Testis (tissue), 3 donors: ENCODE data around the gene RPL11. TPM values are rescaled to one million over a fixed set of nuclear protein-coding genes. Genes with fewer than 3 reads are reported as not detected.
"Not testable (repeated sequence)": the region's sequence is repeated elsewhere in the genome, so short reads cannot be mapped to it uniquely, and the experiment has no call there.

Experiments used
- DNase-seq: peaks from one replicate; pipeline ENCODE4 v3.0.0-alpha.2; 2019
- H3K27ac ChIP-seq, 2 donors: fragments of 200-600 bp; sonication (generic); one replicate each; pipeline ENCODE4 v1.5.1; 2019
- H3K27me3 ChIP-seq: fragments of 200-600 bp; sonication (generic); one replicate; pipeline ENCODE4 v1.5.1; 2019
- H3K36me3 ChIP-seq: fragments of 200-600 bp; sonication (generic); one replicate; pipeline ENCODE4 v1.5.1; 2017; ENCODE audit warnings: low read depth; ENCODE audit errors: missing control alignments
- H3K4me1 ChIP-seq: fragments of 200-600 bp; sonication (generic); one replicate; pipeline ENCODE4 v1.5.1; 2019
- H3K4me3 ChIP-seq, 2 donors: fragments of 200-600 bp; sonication (generic); one replicate each; pipeline ENCODE4 v1.5.1; 2017 to 2019
- H3K9me3 ChIP-seq: fragments of 200-600 bp; sonication (generic); one replicate; pipeline ENCODE4 v1.5.1; 2017
- POLR2A ChIP-seq: fragments of 450-650 bp; IDR thresholded peaks from one replicate; pipeline ENCODE4 v1.6.1; 2017; ENCODE audit warnings: antibody characterized with exemption, mild to moderate bottlenecking, moderate library complexity
- WGBS, 2 donors: methylation state at CpG; one replicate each; pipeline ENCODE4 v1.1.5; 2018; 5-methylcytosine and 5-hydroxymethylcytosine counted together
- intact Hi-C: fragments of 100-400 bp; cut with DNase I; formaldehyde crosslinking; loops from one replicate; pipeline ENCODE4 v1.15.1; 2023; ENCODE audit warnings: low total_unique reads
- polyA plus RNA-seq: library from polyadenylated mRNA; stranded (reverse); fragments of 350-450 nt; fragmentation: Illumina TruSeq; extraction: RNeasy Lipid Tissue Mini Kit (QIAGEN cat#74804); gene quantifications from one replicate; pipeline ENCODE4 v1.2.3, GENCODE V29; 2014; ENCODE audit warnings: low read depth, low replicate concordance; ENCODE audit not compliant: insufficient read depth
- total RNA-seq, 2 donors: library from RNA; depleted of rRNA; stranded (reverse); fragments of >200 nt; gene quantifications; one replicate each; pipeline ENCODE4 v1.2.3, GENCODE V29; 2016
- TF ChIP-seq, protein P1 (sequence below), 3 experiments: fragments of 450-650 bp in 2 of 3; fragments of 200-600 bp in 1 of 3; sonication (generic) in 1 of 3; IDR thresholded peaks; one replicate each; pipeline ENCODE4 v1.5.1; 2016 to 2019; ENCODE audit warnings: antibody characterized with exemption in 3 of 3, mild to moderate bottlenecking in 2 of 3, moderate library complexity in 1 of 3

RPL11 gene
- total and polyA plus RNA-seq, 3 donors from 2014 or later, result 308 to 1,029 (median 532) TPM

DNA sequence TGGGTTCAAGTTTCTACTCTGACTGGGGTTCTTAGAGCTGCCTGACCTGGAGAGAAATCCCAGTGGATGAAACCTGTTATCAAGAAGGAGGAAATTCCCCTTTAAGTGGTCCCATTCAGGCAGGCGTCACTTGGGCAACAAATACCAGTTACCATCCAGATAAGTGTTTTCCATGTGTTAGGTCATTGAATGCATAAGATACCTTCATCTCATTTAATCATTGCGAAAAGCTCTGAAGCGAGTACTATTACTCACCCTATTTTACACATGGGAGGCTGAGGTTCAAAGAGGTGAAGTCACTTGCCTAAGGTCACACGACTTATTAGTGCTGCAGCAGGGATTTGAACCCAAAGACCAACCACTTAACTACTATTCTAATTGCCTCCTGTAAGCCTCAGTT lies 45.5 kb upstream of the RPL11 start:
- intact Hi-C loops, result no loop called here
- Histone ChIP-seq H3K9me3 (no peaks in the 10 kb centered on the region), H3K27ac (no peak overlapping the region)

DNA sequence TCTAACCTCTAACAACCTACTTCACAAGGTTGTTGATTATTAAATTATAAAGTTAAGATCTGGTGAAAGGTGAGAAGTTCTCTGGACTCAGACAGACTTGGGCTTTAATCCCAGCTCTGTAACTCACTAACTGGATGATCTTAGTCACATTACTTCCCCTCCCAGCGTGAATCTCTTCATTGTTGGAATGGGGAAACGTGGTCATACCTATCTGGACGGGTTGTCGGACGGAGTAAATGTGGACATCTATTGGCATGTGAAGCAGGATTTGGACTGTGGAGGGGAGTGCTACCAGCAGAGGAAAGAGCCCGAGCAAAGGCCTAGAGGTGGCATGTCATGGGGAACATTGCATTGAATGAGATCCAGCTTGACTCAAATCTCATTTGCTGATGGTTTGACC lies 45.1 kb upstream of the RPL11 start:
- Histone ChIP-seq H3K27ac (no peak overlapping the region), H3K4me3 (no peak overlapping the region), H3K36me3 (no peaks in the 10 kb centered on the region), H3K9me3 (no peaks in the 10 kb centered on the region), H3K4me1 (no peaks in the 10 kb centered on the region), H3K27me3 (no peaks in the 10 kb centered on the region)
- 88 to 92% methylated on average over 6 of the region's 6 CpGs for WGBS, 2 donors
- TF ChIP-seq, protein P1, sequence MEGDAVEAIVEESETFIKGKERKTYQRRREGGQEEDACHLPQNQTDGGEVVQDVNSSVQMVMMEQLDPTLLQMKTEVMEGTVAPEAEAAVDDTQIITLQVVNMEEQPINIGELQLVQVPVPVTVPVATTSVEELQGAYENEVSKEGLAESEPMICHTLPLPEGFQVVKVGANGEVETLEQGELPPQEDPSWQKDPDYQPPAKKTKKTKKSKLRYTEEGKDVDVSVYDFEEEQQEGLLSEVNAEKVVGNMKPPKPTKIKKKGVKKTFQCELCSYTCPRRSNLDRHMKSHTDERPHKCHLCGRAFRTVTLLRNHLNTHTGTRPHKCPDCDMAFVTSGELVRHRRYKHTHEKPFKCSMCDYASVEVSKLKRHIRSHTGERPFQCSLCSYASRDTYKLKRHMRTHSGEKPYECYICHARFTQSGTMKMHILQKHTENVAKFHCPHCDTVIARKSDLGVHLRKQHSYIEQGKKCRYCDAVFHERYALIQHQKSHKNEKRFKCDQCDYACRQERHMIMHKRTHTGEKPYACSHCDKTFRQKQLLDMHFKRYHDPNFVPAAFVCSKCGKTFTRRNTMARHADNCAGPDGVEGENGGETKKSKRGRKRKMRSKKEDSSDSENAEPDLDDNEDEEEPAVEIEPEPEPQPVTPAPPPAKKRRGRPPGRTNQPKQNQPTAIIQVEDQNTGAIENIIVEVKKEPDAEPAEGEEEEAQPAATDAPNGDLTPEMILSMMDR (IDR thresholded peaks at IDR 0.05), result no peak
- TF ChIP-seq POLR2A, result no peak
- DNase-seq, result no peak
- intact Hi-C loops, result no loop called here

More for the DNA sequence above, 45.5 kb upstream of the RPL11 start:
- H3K4me3 ChIP-seq, result no peak overlapping the region
- H3K27me3 ChIP-seq, result no peaks in the 10 kb centered on the region
- TF ChIP-seq, protein P1 (IDR thresholded peaks at IDR 0.05), result no peak
- no peak for TF ChIP-seq POLR2A
- no peak for DNase-seq
- WGBS, 2 donors, result 92 to 94% methylated on average over 4 of the region's 4 CpGs
- no peaks in the 10 kb centered on the region for H3K36me3 ChIP-seq
- no peaks in the 10 kb centered on the region for H3K4me1 ChIP-seq

DNA sequence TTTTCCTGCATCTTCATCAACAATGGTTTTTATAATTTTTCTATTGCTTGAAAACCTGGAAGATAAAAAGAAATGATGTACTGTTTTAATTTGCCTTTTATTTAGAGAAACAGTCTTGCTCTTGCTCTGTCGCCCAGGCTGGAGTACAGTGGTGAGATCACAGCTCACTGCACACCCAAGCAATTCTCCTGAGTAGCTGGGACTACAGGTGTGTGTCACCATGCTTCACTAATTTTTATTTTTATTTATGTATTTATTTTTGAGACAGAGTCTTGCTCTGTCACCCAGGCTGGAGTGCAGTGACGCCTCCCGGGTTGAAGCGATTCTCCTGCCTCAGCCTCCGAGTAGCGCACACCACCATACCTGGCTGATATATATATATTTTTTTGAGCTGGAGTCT lies 43.0 kb upstream of the RPL11 start:
- Histone ChIP-seq H3K27ac (no peak overlapping the region), H3K36me3 (no peaks in the 10 kb centered on the region), H3K27me3 (no peaks in the 10 kb centered on the region), H3K4me3 (no peak overlapping the region), H3K9me3 (no peaks in the 10 kb centered on the region), H3K4me1 (no peaks in the 10 kb centered on the region)
- DNase-seq, result no peak
- TF ChIP-seq, protein P1 (IDR thresholded peaks at IDR 0.05), result no peak
- no peak for TF ChIP-seq POLR2A
- intact Hi-C loops, result no loop called here
- 92 to 96% methylated on average over 6 of the region's 6 CpGs for WGBS, 2 donors

DNA sequence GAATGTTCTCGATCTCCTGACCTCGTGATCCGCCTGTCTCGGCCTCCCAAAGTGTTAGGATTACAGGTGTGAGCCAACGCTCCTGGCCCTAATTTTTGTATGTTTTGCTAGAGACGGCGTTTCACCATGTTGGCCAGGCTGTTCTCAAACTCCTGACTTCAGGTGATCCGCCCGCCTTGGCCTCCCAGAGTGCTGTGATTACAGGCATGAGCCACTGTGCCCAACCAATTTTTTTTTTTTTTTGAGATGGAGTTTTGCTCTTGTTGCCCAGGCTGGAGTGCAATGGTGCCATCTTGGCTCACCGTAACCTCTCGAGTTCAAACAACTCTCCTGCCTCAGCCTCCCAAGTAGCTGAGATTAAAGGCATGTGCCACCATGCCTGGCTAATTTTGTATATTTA lies 42.4 kb upstream of the RPL11 start:
- H3K27ac ChIP-seq, H3K27me3 ChIP-seq, H3K36me3 ChIP-seq, H3K4me3 ChIP-seq, H3K9me3 ChIP-seq, DNase-seq, H3K4me1 ChIP-seq, intact Hi-C loops: not testable (repeated sequence)
- WGBS, 2 donors, result 90% methylated on average over 11 of the region's 11 CpGs

DNA sequence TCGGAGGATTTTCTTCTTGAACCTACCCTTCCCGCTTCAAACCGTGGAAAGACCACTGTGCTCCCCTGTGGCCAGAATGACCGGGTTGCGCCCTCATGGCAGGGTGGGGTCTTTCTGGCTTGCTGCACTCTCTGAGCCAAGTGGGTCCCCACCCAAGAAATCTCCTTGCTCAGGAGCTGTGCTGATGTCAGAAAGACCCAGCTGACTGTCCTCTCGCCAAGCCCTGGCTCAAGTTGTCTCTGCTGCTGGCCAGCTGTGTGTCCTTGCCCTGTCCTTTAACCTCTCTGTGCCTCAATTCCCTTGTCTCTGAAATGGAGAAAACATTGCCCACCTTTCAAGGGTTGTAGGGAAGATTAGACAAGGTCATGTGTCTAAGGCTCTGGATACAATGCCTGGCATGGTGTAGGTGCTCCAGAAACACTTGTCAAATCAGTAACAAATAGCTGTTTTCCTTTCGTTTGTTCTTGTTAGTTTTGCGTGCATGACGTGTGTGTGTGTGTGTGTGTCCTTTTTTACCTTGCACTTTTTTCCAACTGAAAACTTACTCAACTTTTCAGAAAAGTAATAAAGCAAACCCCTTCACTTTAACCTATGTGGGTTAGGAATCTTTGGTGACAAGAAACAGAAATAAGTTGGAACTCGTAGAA lies 41.1 kb upstream of the RPL11 start:
- intact Hi-C loops, result no loop called here
- Histone ChIP-seq H3K27ac (no peak overlapping the region), H3K36me3 (no peaks in the 10 kb centered on the region), H3K4me1 (no peaks in the 10 kb centered on the region), H3K4me3 (no peak overlapping the region), H3K9me3 (no peaks in the 10 kb centered on the region), H3K27me3 (no peaks in the 10 kb centered on the region)
- WGBS, 2 donors, result 55 to 65% methylated on average over 10 of the region's 10 CpGs
- TF ChIP-seq, protein P1 (IDR thresholded peaks at IDR 0.05), result no peak
- no peak for TF ChIP-seq POLR2A
- peak; percentile 35 for DNase-seq
